ENCODE measurements around the gene B4GALT5.

DNA sequence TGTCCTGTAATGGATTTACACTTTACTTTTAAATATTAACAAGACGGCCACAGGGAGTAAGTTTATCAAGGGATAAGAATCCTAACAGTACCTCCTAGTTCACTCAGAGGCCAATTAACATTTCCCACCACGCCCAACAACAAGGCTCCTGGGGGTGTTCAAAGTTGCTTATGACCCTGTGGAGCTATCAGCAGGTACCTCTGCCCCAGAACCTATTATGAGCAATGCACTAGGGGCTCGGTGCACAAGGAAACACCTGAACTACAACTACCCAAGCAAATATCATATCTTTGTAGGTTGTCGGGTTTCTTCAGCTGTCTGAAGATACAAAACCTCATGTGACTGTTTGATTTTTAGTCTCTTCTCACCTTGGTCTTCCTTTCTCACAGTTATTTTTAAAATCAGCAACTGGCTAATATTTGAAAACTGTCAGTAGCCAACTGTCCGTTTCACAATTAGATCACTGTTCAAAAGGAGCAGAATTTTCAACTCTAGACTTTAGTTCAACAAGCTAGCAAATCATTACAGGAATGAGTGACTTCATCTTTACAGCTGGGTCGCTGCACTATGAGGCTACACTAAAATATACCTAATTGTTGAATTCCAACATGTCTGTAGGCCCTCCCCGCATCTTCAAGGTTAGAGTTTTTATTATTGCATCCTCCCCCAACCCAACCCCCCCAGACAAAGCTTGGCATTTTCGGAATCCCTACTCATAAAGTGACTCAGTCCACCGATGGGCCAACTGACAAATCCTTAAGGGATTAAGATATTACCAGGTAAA lies 38.1 kb downstream of the B4GALT5 start:
- TF ChIP-seq POLR2A (IDR thresholded peaks at IDR 0.05; ENCODE audit: low read depth, low read length) (no peak), POLR2AphosphoS5 (IDR thresholded peaks at IDR 0.05; ENCODE audit: low read depth, low read length) (no peak), TAF1 (IDR thresholded peaks at IDR 0.05; ENCODE audit: borderline replicate concordance, low read depth, low read length) (no peak)
